ENCODE data around the gene DAAM2.
A peak's percentile ranks its signal among the peaks of the same experiment; 100 is the strongest.

The DAAM2 gene

GRCh38 chr6:39785281-39785680, 6.9 kb upstream of the DAAM2 start:
- no peak for DNase-seq (ENCODE audit: extremely low read depth, low read depth)
- TF ChIP-seq CTCF (IDR thresholded peaks at IDR 0.05; ENCODE audit: low read depth, low read length, missing control alignments), result no peak
- no peak overlapping the region for H3K4me3 ChIP-seq (replicated peaks; ENCODE audit: low read depth, low read length)

DNA sequence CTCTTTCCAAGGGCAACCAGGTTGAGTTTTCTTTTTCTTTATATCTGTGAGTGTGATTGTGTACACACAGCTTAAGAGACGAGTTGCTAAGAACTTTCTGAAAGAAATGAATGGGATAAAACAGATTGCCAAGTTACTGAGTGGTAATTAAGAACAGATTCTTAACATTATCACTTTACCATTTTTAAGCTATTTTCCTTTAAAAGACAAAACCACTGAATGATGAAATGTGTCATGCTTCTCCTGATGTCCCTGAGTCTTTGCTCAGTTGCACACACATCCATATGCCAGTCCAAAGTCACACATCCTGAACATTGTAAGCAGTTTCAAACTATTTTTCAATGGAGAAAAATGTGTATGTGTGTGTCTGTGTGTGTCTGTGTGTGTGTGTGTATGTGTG, 5.5 kb upstream of the DAAM2 start:
- H3K4me3 ChIP-seq (replicated peaks; ENCODE audit: low read depth, low read length), result no peak overlapping the region
- no peak for TF ChIP-seq CTCF (IDR thresholded peaks at IDR 0.05; ENCODE audit: low read depth, low read length, missing control alignments)
- DNase-seq (ENCODE audit: extremely low read depth, low read depth), result no peak

GRCh38 chr6:39787322-39787721, 4.9 kb upstream of the DAAM2 start:
- DNase-seq (ENCODE audit: extremely low read depth, low read depth), result no peak
- H3K4me3 ChIP-seq (replicated peaks; ENCODE audit: low read depth, low read length), result no peak overlapping the region
- no peak for TF ChIP-seq CTCF (IDR thresholded peaks at IDR 0.05; ENCODE audit: low read depth, low read length, missing control alignments)

DNA sequence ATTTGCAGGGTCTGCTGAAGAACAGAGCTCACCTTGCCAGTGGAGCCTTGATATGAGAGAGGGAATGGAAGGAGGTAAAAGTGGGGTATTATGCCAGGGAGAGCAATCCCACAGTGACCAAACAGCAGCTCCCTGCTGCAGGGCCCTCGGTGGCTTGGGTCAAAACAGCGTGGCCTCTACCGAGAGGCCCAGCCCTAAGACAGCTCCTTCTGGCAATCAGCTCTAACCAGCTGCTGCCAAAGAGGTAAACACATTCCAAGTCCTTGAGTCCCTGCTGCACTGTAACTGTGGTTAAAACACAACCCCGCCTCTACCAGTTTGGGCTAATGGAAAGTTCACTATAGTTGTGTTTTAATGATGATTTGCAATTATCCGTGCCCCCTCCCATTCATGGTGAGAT, 1.4 kb upstream of the DAAM2 start:
- no peak overlapping the region for H3K4me3 ChIP-seq (replicated peaks; ENCODE audit: low read depth, low read length)
- TF ChIP-seq CTCF (IDR thresholded peaks at IDR 0.05; ENCODE audit: low read depth, low read length, missing control alignments), result no peak
- DNase-seq (ENCODE audit: extremely low read depth, low read depth), result no peak

GRCh38 chr6:39791311-39791710, 865 bp upstream of the DAAM2 start:
- no peak overlapping the region for H3K4me3 ChIP-seq (replicated peaks; ENCODE audit: low read depth, low read length)
- DNase-seq (ENCODE audit: extremely low read depth, low read depth), result no peak
- TF ChIP-seq CTCF (IDR thresholded peaks at IDR 0.05; ENCODE audit: low read depth, low read length, missing control alignments), result peak; percentile 25

DNA sequence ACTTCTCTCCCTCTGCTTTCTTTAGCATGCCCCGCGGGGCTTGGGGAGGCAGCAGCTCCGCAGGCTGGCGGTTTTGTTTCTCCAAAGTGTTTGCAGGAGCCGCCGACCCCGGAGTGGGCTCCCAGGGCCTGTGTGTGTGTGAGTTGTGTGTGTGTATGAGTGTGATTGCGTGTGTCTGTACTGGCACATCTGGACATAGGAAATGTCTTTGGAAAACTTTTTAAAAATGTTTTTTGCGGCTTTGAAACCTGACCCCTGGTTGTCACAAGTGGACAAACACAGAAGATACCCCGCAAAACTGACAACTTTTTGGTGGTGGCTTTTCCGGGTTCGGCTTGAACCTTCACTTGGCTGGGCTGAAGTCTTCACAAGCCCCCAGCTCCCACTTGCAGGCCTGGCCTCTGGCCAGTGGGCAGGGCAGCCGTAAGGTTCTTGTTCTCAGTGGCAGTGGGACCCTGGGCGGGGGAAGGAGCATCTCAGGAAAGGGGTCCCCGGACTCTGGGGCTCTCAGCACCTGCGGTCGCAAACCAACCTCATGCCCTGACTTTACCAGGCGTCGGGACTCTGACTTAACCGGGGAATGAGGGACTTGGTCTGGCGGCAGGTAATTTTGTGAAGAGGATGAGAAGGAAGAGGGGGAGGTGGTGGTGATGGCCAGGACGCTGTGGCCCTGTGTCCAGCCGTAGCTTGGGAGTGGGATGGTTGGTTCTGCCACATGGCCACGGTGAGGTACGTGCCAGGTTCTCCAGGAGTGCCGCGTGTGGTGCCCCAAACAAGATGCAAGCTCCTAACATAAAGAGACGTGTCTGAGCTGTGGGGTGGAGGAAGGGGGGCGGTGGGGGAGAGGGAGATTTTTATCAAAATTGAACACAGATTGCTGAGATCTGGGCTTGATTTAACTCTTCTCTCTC, 619 bp downstream of the DAAM2 start:
- TF ChIP-seq CTCF (IDR thresholded peaks at IDR 0.05; ENCODE audit: low read depth, low read length, missing control alignments), result no peak
- H3K4me3 ChIP-seq (replicated peaks; ENCODE audit: low read depth, low read length), result peak overlapping the region; percentile 78
- DNase-seq (ENCODE audit: extremely low read depth, low read depth), result no peak

All from HFF-Myc (cell line).